GM19463 (cell line): ENCODE results near the gene CRADD.

Experiments
- ATAC-seq: cut with Tn5 transposase; IDR thresholded peaks from one replicate; pipeline ENCODE4 v1.9.1; 2021; ENCODE audit warnings: mild to moderate bottlenecking, moderate library complexity; ENCODE audit not compliant: unreplicated experiment

CRADD gene

GRCh38 chr12:93670104-93670503 lies 7.1 kb upstream of the CRADD start:
- no peak for ATAC-seq

DNA sequence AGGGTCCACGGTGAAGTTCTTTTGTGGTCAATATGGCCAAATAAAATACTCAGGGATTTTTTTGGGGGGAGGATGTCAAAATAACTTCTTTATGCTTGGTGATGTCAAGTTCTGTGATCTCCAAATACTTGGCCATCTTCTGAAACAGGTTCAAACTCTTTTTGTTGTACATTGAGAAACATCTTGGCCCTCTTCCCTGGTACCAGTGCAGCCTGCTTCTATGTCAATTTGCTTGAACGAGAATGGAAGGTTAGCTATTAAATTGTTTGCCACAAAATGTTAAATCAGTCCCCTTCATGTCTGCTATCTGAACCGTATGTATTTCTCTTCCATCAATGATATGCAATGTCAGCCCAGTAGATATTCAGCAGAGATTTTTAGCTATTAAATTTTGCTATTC lies 6.1 kb upstream of the CRADD start:
- ATAC-seq = no peak

DNA sequence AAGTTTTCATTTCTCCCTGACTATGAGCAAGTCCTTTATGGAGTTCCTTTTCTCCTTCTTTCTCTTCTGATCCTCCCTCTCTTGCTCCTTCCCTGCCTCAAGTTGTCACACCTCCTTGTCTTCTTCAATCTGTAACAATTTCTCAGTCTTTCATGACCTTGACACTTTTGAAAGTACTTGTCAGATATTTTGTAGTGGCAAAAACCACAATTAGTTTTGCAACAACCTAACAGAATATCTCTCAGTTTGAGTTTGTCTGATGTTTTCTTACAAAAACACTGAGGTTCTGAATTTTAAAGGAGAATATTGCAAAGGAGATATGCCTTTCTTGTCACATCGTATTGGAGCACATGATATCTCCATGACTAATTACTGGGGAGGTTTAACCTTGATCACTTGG lies 4.1 kb upstream of the CRADD start:
- no peak for ATAC-seq

DNA sequence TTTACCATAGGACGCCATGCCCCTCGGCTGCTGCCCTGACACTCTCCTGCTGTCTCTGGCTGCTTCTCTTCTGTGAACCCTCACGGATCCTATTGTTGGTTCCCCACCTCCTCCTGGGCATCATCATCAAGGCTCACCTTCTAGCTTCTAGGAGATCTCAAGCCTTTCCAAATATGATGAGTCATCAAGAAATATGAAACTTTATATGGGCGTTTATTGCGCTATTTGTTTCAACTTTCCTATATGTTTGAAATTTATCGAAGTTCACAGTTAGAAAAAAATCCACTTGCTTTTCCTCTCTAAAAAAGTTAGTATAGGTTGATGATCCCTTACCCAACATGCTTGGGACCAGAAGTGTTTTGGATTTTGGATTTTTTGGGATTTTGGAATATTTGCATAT lies 2.8 kb upstream of the CRADD start:
- no peak for ATAC-seq

GRCh38 chr12:93676408-93677194 lies 574 bp upstream of the CRADD start:
- ATAC-seq = no peak

GRCh38 chr12:93678779-93679178 lies 1.6 kb downstream of the CRADD start:
- no peak for ATAC-seq

DNA sequence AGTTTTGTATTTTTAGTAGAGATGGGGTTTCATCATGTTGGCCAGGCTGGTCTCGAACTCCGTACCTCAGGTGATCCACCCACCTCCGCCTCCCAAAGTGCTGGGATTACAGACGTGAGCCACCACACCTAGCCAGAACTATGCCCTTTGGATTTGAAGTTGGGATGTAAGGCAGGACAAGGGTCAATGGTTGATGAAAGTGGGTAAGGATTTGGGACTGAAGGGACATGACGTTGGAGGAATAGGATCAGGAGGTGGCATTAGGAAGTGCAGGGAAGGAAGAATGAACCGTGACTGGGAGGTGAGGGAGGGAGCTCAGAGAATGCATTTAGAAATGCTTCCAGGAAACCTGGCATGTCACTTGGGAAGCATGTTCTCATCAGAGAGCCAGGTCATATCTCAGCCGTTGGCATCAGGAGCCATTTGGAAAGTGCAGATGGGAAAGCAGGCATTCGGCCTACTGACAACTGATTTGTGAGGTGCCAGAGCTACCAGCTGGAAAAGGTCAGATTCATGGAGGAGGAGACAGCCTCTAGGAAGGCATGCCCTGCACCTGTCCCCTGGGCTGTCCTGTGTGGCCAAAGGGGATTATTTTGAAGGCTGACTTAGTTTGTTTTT lies 2.2 kb downstream of the CRADD start:
- no peak for ATAC-seq

DNA sequence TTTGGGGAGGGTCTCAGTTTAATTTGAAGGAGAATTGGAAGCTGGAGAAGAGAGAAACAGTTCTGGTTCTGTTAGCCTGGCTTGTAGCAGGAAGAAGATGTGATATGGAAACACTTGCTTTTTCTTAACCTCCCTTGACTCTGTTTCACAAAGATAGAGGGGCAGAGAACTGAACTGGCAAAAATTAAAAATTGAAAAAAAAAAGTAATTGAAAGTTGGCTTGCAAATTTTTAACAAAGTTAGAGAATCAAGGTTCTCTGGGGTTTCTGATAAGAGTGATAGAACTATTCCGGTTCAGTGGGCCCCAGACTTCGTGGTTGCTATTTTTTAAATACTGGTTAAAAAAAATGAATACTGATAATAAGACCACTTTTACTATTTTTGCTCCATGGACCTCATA lies 2.8 kb downstream of the CRADD start:
- no peak for ATAC-seq

GRCh38 chr12:93682846-93683261 lies 5.7 kb downstream of the CRADD start:
- ATAC-seq = no peak

- no peak for ATAC-seq
Measured at GRCh38 chr12:93683410-93683809, 6.2 kb downstream of the CRADD start.

DNA sequence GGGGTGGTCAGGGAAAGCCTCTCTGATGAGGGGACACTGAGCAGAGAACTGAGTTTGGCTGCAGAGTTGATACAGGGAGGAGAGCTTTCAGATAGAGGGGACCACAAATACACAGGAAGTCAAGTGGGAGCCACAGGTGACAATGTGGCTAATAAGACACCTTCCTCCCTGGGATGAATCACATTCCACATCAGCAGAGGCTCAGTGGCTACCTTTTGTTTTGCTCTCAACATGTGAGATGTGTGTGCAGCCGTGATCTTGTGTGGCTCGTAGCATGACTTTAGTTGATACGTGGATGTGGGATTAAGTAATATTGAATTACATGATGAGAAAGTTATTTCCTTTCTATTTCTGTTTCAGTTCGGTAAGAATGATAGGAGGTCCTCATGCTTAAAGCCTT lies 7.5 kb downstream of the CRADD start:
- ATAC-seq = no peak

DNA sequence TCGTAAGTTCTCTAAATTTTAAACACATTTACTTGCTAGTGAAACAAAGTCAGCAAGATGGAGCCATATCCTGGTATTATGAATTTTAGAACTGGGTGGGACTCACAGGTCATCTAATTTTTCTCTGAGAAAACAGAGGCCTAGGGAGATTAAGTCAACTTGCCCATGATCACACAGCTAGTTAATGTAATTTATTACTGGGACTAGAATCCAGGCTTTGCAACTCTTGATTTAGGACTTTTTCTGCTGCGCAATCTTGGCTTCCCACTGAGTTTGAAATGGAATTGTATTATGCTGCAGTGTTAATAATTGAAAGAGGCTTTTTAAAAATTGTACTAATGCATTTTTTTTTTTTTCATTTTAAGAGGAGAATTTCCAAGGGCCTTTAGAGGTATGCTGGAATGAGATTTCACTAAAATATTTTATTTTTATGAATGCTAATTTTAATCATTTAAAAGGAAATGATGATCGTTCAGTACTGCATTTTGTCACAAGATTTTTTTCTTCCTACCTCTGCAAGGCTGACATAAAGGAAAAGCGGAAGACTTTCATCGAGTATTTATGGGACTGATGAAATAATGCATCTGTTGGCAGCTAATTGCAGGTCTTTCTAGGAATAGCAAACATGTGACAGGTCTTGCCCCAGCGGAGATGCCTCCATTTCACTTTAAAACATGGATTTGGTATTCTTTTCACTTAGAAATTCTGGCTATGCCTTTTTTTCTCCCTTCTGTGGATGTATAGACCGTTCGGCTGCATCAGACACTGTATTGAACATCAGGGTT lies 9.6 kb downstream of the CRADD start:
- ATAC-seq = no peak

DNA sequence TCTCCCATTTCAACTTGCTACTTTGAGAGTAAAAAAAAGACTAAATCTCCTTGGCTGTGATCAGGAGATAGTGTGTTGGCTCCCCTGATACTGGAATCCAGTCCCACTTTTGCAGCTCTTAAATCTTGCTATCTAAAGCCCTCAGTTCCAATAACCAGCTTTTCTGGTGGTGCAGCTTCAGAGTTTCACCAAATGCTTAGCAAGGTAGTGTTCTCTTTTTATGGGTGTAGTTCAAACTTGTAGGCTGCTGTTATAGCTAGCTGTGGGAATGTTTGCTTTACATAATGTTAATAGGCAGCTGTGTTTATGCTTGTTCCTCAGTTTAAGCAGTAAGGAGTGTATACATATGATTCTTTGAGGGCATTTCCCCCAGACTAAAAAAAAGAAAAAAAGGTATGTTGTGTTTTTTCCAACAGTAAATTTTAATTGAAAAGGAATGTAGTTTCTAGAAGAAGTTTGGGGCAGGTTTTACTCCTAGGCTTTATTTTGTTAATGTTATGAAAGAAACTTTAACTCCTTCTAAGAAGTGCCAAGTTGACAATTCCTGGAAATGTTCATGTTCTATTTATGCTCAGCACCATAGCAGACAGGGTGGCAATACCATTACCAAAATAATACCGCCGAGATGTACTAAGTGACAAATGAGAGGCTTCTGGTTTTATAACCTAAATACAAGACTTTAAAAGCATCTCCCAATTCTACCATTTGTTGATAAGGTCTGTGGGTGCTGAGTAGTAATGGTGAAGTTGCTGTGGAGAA lies 12.1 kb downstream of the CRADD start:
- ATAC-seq = no peak

DNA sequence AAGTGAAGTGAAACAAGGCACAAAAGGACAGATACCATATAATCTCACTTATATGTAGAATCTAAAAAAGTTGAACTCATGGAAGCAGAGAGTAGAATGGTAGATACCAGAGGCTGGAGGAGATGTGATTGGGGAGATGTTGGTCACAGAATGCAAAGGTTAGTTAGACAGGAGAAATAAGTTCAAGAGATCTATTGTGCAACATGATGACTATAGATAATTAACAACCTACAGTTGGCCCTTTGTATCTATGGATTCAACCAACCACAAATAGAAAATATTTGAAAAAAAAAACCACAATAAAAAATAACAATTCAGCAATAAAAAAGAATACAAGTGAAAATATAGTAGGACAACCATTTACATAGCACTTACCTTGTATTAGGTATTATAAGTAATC lies 19.3 kb downstream of the CRADD start:
- no peak for ATAC-seq

- no peak for ATAC-seq
Measured at GRCh38 chr12:93698307-93699092, 21.3 kb downstream of the CRADD start.

GRCh38 chr12:93699271-93700145 lies 22.3 kb downstream of the CRADD start:
- ATAC-seq = no peak

- no peak for ATAC-seq
Measured at GRCh38 chr12:93702707-93703315, 25.6 kb downstream of the CRADD start.

DNA sequence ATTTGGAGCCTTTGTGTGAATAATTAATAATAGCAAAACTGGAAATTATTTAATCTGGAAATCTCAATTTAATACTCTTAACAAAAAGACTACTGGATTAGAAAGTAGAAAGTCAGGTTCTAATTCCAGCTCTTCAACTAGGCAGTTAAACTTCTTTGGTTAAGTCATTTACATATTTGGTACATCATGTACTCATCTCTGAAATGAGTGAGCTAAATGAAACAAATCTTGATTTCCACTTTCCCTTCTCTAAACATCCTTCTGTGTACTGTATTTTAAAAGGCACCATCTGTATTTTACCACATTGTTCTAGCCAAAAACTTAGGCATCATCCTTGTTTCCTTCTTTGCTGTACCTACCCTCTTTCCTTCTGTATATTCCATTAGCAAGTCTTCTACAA lies 26.9 kb downstream of the CRADD start:
- ATAC-seq = no peak

DNA sequence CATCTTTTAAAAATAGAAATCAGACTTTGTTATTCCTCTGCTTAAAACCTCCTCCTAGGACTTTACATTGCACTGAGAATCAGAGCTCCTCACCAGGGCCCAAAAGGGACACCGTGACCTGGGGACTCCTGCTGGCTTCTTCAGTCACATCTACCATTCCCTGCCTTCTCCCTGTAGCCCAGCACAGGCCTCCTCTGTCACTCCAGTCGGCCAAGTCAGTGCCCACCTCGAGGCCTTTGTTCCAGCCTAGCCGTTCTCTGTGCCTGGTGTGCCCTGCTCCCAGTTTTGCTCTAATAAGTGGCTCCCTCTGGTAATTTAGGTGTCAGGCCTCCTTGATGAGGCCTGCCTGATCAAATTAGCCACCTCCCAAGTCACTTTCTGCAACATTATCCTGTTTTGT lies 27.4 kb downstream of the CRADD start:
- ATAC-seq = no peak
